Cardiac muscle cell (in vitro differentiated cells and primary cell): ENCODE results near the gene FCGR3A. TPM values are rescaled to one million over a fixed set of nuclear protein-coding genes. Genes with fewer than 3 reads are reported as not detected.
"Not testable (repeated sequence)": the region's sequence is repeated elsewhere in the genome, so short reads cannot be mapped to it uniquely, and the experiment has no call there.

Experiments used
- DNase-seq, 2 donors: peaks; one replicate each; pipeline versions ENCODE4 v3.0.0 to v3.0.0-alpha.2; 2010 to 2017; ENCODE audit warnings: low read depth in 1 of 2, low spot score in 1 of 2
- H3K27ac ChIP-seq: fragments of 200-600 bp; sonication (generic); 2 replicates; pipeline ENCODE4 v1.5.1; 2016
- H3K27me3 ChIP-seq: fragments of 200-600 bp; sonication (generic); 2 replicates; pipeline ENCODE4 v1.6.0; 2016; ENCODE audit warnings: control low read depth
- H3K36me3 ChIP-seq: fragments of 200-600 bp; sonication (generic); 2 replicates; pipeline ENCODE4 v1.5.1; 2016; ENCODE audit warnings: control low read depth
- H3K4me1 ChIP-seq: fragments of 200-600 bp; sonication (generic); 2 replicates; pipeline ENCODE4 v1.8.1; 2017; ENCODE audit warnings: low read depth, mild to moderate bottlenecking, mixed run types
- H3K4me3 ChIP-seq: fragments of 200-600 bp; sonication (generic); 2 replicates; pipeline ENCODE4 v1.5.1; 2016; ENCODE audit warnings: mild to moderate bottlenecking
- H3K9me3 ChIP-seq: fragments of 200-600 bp; sonication (generic); 2 replicates; pipeline ENCODE4 v1.5.1; 2017; ENCODE audit warnings: low read depth, mild to moderate bottlenecking, control low read depth
- CTCF ChIP-seq: IDR thresholded peaks from 2 replicates; pipeline ENCODE4 v1.5.1; 2012; ENCODE audit warnings: low read depth, mild to moderate bottlenecking, low read length
- polyA plus RNA-seq: library from polyadenylated mRNA; unstranded; fragments of >200 nt; fragmentation: Nextera tagmentation; extraction: Ambion mirVana; gene quantifications from 2 replicates; pipeline ENCODE4 v1.2.1, GENCODE V29; 2016
- total RNA-seq: library from RNA; depleted of rRNA; stranded (reverse); fragments of >200 nt; gene quantifications from 2 replicates; pipeline ENCODE4 v1.2.3, GENCODE V29; 2016

Gene FCGR3A
- total and polyA plus RNA-seq, 2 experiments from 2014 or later, result not detected

- not testable (repeated sequence) for H3K4me3 ChIP-seq, H3K36me3 ChIP-seq, H3K27me3 ChIP-seq, H3K4me1 ChIP-seq, H3K27ac ChIP-seq, DNase-seq, H3K9me3 ChIP-seq
These were observed 36.2 kb downstream of the FCGR3A start for GRCh38 chr1:161513448-161513780.

DNA sequence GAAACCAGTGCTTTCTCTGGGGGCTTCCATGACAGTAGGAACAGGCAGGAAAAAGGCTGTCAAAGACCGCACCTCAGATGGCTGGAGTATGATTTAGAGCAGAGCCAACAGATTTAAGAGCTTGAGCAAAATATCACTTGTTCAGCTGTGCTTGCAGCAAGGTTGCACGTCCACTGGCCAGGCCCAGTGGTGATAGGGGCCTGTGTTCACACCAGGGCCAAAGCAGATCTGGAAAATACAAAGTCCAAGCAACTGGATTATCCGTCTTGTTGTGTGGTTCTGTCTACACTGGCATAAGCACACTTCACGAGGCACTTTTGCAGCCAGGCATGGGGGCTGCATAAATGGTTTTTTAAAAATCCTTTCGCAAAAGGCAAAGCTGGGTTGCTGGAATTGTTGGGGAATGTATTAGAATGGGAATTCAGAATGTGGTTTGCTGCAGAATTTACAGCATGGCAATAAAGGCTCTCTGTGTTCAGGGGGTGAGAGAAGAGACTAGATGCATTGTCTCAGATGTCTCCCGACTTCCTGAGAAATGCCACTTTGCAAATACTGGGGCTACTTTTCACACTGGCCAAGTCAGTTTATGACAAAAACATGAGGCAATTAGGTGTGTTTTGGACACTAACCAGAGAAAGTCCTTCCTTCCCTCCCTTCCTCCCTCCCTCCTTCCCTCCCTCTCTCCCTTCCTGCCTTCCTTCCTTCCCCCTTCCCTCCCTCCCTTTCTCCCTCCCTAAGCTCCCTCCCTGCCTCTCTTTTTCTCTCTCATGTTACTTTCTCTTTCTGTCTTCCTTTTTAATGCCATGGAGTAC is 36.8 kb downstream of the FCGR3A start:
- H3K27me3 ChIP-seq, H3K4me3 ChIP-seq, H3K9me3 ChIP-seq, H3K4me1 ChIP-seq, H3K36me3 ChIP-seq, H3K27ac ChIP-seq, DNase-seq: not testable (repeated sequence)

- no peak overlapping the region for H3K27ac ChIP-seq
- no peaks in the 10 kb centered on the region for H3K4me1 ChIP-seq
- H3K4me3 ChIP-seq, result no peak overlapping the region
- no peak for TF ChIP-seq CTCF
- H3K9me3 ChIP-seq, result no peaks in the 10 kb centered on the region
- no peak for DNase-seq
- no peaks in the 10 kb centered on the region for H3K27me3 ChIP-seq
- H3K36me3 ChIP-seq, result no peaks in the 10 kb centered on the region
These were observed 37.9 kb downstream of the FCGR3A start for GRCh38 chr1:161511756-161512060.

GRCh38 chr1:161511018-161511755 is 38.4 kb downstream of the FCGR3A start:
- Histone ChIP-seq H3K27me3 (no peaks in the 10 kb centered on the region), H3K4me1 (no peaks in the 10 kb centered on the region), H3K36me3 (no peaks in the 10 kb centered on the region), H3K27ac (no peak overlapping the region), H3K9me3 (no peaks in the 10 kb centered on the region), H3K4me3 (no peak overlapping the region)
- peak in 1 of 2 donors; percentile 20 for DNase-seq
- TF ChIP-seq CTCF, result no peak

DNA sequence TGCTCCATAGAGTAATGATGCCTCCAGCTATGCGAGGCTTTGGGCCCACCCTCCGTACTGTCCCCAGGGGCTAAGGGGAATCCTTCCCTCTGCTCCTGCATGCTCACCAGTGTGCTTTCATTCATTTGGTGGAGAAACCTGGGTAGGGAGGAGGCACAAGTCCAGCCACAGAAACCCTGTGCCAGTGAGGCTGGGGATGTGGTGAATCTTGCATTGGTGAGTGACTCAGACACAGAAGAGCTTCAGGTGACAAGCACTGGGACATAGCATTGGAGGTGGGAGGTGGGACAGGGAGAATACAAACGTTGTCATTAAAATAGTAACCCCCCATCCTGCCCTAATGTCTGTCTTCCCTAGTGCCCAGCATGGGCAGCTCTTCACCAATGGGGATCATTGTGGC is 39.1 kb downstream of the FCGR3A start:
- Histone ChIP-seq H3K36me3 (no peaks in the 10 kb centered on the region), H3K27ac (no peak overlapping the region), H3K4me1 (no peaks in the 10 kb centered on the region), H3K9me3 (no peaks in the 10 kb centered on the region), H3K27me3 (no peaks in the 10 kb centered on the region), H3K4me3 (no peak overlapping the region)
- no peak for TF ChIP-seq CTCF
- no peak for DNase-seq

GRCh38 chr1:161506336-161507223 is 43.0 kb downstream of the FCGR3A start:
- H3K9me3 ChIP-seq, result no peaks in the 10 kb centered on the region
- peaks cover 3% of the 10 kb centered on the region for H3K27me3 ChIP-seq
- H3K4me1 ChIP-seq, result no peaks in the 10 kb centered on the region
- no peak overlapping the region for H3K27ac ChIP-seq
- H3K4me3 ChIP-seq, result no peak overlapping the region
- peak in 1 of 2 donors; percentile 60 for DNase-seq
- H3K36me3 ChIP-seq, result no peaks in the 10 kb centered on the region
- TF ChIP-seq CTCF, result no peak
